Urinary bladder (tissue), 4 donors: Measurements from ENCODE around the gene KMT2B. TPM values are rescaled to one million over a fixed set of nuclear protein-coding genes. Genes with fewer than 3 reads are reported as not detected.
A peak's percentile ranks its signal among the peaks of the same experiment; 100 is the strongest.
"Not testable (repeated sequence)": the region's sequence is repeated elsewhere in the genome, so short reads cannot be mapped to it uniquely, and the experiment has no call there.

ENCODE experiments used
- DNase-seq: peaks from one replicate; pipeline ENCODE4 v3.0.0-alpha.2; 2015; ENCODE audit errors: extremely low spot score
- H3K27ac ChIP-seq: one replicate; pipeline ENCODE4 v1.5.1; 2013; ENCODE audit warnings: low read depth, mild to moderate bottlenecking, moderate library complexity
- H3K36me3 ChIP-seq: one replicate; pipeline ENCODE4 v1.6.1; 2013; ENCODE audit warnings: mild to moderate bottlenecking, moderate library complexity; ENCODE audit not compliant: insufficient read depth
- H3K4me1 ChIP-seq: one replicate; pipeline ENCODE4 v1.6.1; 2013; ENCODE audit warnings: mild to moderate bottlenecking, moderate library complexity; ENCODE audit not compliant: insufficient read depth
- H3K4me3 ChIP-seq: one replicate; pipeline ENCODE4 v1.5.1; 2013; ENCODE audit warnings: low read depth, low read length
- WGBS: extraction: QIAGEN DNeasy Blood & Tissue Kit; methylation state at CpG from one replicate; pipeline ENCODE4 v1.1.7; 2013; 5-methylcytosine and 5-hydroxymethylcytosine counted together
- polyA plus RNA-seq: library from polyadenylated mRNA; stranded (reverse); fragments of 200-250 nt; gene quantifications from one replicate; pipeline ENCODE4 v1.2.3, GENCODE V29; 2013
- total RNA-seq: library from RNA; depleted of rRNA; stranded (reverse); fragments of >200 nt; gene quantifications from one replicate; pipeline ENCODE4 v1.2.3, GENCODE V29; 2014
- donor health status: healthy with polysubstance abuse.
- donor health status: healthy.

KMT2B gene
- total and polyA plus RNA-seq, 2 donors, result 7.1 to 25.9 TPM

- Histone ChIP-seq H3K27ac (peak within 1 kb of the TSS; percentile 84), H3K4me1 (no peaks in the 10 kb centered on the region), H3K4me3 (peak within 1 kb of the TSS; percentile 51), H3K36me3 (no peaks in the 10 kb centered on the region)
- no peak for DNase-seq
- 3% methylated on average over 52 of the region's 52 CpGs for WGBS
These were observed 38.8 kb downstream of the KMT2B start, which contains the start of gene HSPB6 for GRCh38 chr19:35756377-35757230. HSPB6 (minus strand) TSS chr19:35757029; CDS start chr19:35757008, 21 bp downstream.

- Histone ChIP-seq H3K27ac (peak overlapping the region; percentile 84), H3K4me3 (peak overlapping the region; percentile 51), H3K4me1 (no peaks in the 10 kb centered on the region), H3K36me3 (no peaks in the 10 kb centered on the region)
- 3% methylated on average over 19 of the region's 19 CpGs for WGBS
- peak; percentile 72 for DNase-seq
These were observed 39.5 kb downstream of the KMT2B start for GRCh38 chr19:35757231-35757748.

GRCh38 chr19:35757749-35758608 is 40.2 kb downstream of the KMT2B start, which contains the start of gene PROSER3:
PROSER3 (plus strand) TSS chr19:35758176; CDS start chr19:35758216, 40 bp downstream.
- Histone ChIP-seq H3K36me3 (no peaks in the 10 kb centered on the region), H3K4me1 (no peaks in the 10 kb centered on the region), H3K27ac (peak within 1 kb of the TSS; percentile 92), H3K4me3 (peak within 1 kb of the TSS; percentile 64)
- under 1% methylated on average over 53 of the region's 53 CpGs for WGBS
- DNase-seq, result peak; percentile 98

- Histone ChIP-seq H3K4me3 (no peak overlapping the region), H3K4me1 (no peaks in the 10 kb centered on the region), H3K36me3 (no peaks in the 10 kb centered on the region), H3K27ac (no peak overlapping the region)
- 94% methylated on average over 2 of the region's 2 CpGs for WGBS
- no peak for DNase-seq
These were observed 41.9 kb downstream of the KMT2B start for GRCh38 chr19:35759697-35760096.

GRCh38 chr19:35760711-35761349 is 43.0 kb downstream of the KMT2B start:
- no peaks in the 10 kb centered on the region for H3K36me3 ChIP-seq
- H3K4me1 ChIP-seq, result no peaks in the 10 kb centered on the region
- no peak overlapping the region for H3K4me3 ChIP-seq
- DNase-seq, result no peak
- 94% methylated on average over 4 of the region's 4 CpGs for WGBS
- no peak overlapping the region for H3K27ac ChIP-seq

GRCh38 chr19:35764432-35765315 is 46.9 kb downstream of the KMT2B start:
- no peak for DNase-seq
- H3K27ac ChIP-seq, result no peak overlapping the region
- WGBS, result 93% methylated on average over 17 of the region's 17 CpGs
- H3K4me1 ChIP-seq, result no peaks in the 10 kb centered on the region
- no peak overlapping the region for H3K4me3 ChIP-seq
- H3K36me3 ChIP-seq, result no peaks in the 10 kb centered on the region

- no peak overlapping the region for H3K4me3 ChIP-seq
- DNase-seq, result no peak
- no peak overlapping the region for H3K27ac ChIP-seq
- H3K4me1 ChIP-seq, result no peaks in the 10 kb centered on the region
- WGBS, result 86% methylated on average over 11 of the region's 11 CpGs
- no peaks in the 10 kb centered on the region for H3K36me3 ChIP-seq
These were observed 48.8 kb downstream of the KMT2B start for GRCh38 chr19:35766571-35767104.

GRCh38 chr19:35767288-35768081 is 49.7 kb downstream of the KMT2B start:
- no peak for DNase-seq
- H3K4me1 ChIP-seq, result no peaks in the 10 kb centered on the region
- no peak overlapping the region for H3K4me3 ChIP-seq
- 56% methylated on average over 34 of the region's 34 CpGs for WGBS
- no peaks in the 10 kb centered on the region for H3K36me3 ChIP-seq
- no peak overlapping the region for H3K27ac ChIP-seq

- no peak for DNase-seq
- Histone ChIP-seq H3K4me3 (no peak overlapping the region), H3K4me1 (no peaks in the 10 kb centered on the region), H3K27ac (no peak overlapping the region), H3K36me3 (no peaks in the 10 kb centered on the region)
- 61% methylated on average over 15 of the region's 15 CpGs for WGBS
These were observed 50.2 kb downstream of the KMT2B start for GRCh38 chr19:35768082-35768421.

- not testable (repeated sequence) for H3K27ac ChIP-seq, H3K36me3 ChIP-seq, H3K4me1 ChIP-seq, DNase-seq, H3K4me3 ChIP-seq
- WGBS, result 95% methylated on average over 5 of the region's 5 CpGs
These were observed 54.6 kb downstream of the KMT2B start for GRCh38 chr19:35772362-35772761.

GRCh38 chr19:35773020-35773806 is 55.4 kb downstream of the KMT2B start:
- Histone ChIP-seq H3K4me3 (no peak overlapping the region), H3K27ac (no peak overlapping the region), H3K36me3 (no peaks in the 10 kb centered on the region), H3K4me1 (no peaks in the 10 kb centered on the region)
- no peak for DNase-seq
- 51% methylated on average over 9 of the region's 9 CpGs for WGBS
